Measurements from ENCODE around the gene HS6ST3.

The HS6ST3 gene

DNA sequence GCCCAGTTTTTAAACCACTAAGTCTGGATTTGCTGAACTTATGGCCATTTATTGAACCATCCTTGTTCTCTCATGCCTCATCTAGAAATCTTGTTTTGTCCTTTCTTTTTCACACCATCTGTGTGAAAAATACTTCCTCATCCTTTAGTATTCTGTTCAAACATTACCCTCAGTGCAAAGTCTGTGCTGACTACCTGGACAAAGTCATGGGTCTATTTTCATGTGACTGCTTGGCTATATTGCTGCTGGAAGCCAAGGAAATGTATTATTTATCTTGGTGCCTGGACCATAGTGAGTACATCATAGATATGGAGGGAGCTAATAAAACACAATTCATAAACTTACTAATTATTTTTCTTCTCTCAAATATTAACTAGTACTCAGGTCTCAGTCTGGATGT, 591.9 kb downstream of the HS6ST3 start:
- TF ChIP-seq, protein P1, sequence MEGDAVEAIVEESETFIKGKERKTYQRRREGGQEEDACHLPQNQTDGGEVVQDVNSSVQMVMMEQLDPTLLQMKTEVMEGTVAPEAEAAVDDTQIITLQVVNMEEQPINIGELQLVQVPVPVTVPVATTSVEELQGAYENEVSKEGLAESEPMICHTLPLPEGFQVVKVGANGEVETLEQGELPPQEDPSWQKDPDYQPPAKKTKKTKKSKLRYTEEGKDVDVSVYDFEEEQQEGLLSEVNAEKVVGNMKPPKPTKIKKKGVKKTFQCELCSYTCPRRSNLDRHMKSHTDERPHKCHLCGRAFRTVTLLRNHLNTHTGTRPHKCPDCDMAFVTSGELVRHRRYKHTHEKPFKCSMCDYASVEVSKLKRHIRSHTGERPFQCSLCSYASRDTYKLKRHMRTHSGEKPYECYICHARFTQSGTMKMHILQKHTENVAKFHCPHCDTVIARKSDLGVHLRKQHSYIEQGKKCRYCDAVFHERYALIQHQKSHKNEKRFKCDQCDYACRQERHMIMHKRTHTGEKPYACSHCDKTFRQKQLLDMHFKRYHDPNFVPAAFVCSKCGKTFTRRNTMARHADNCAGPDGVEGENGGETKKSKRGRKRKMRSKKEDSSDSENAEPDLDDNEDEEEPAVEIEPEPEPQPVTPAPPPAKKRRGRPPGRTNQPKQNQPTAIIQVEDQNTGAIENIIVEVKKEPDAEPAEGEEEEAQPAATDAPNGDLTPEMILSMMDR (IDR thresholded peaks at IDR 0.05; ENCODE audit: control insufficient read depth, extremely low read depth, insufficient read depth), result no peak
- DNase-seq (ENCODE audit: low read depth), result no peak
- H3K4me3 ChIP-seq (ENCODE audit: low read depth, low read length), result no peak overlapping the region

DNA sequence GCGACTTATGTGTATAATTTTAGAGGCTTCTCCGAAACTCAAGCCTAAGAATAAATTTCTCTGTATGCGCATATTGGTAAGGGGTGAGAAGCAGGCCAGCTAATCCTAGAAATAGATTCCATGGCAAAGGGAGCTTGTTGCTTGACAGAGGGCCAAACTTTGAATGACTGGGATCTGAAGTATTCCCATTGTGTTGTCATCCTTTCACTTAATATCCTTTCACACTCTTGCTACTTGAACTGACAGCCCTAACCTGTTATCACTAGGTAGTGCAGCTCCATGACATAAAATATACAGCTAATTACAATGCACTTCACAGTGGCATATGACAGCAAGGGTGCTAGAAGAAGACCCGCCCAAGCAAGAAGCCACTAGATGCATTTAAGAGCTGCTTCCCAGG, 594.6 kb downstream of the HS6ST3 start:
- no peak for DNase-seq (ENCODE audit: low read depth)
- TF ChIP-seq, protein P1 (IDR thresholded peaks at IDR 0.05; ENCODE audit: control insufficient read depth, extremely low read depth, insufficient read depth), result no peak

DNA sequence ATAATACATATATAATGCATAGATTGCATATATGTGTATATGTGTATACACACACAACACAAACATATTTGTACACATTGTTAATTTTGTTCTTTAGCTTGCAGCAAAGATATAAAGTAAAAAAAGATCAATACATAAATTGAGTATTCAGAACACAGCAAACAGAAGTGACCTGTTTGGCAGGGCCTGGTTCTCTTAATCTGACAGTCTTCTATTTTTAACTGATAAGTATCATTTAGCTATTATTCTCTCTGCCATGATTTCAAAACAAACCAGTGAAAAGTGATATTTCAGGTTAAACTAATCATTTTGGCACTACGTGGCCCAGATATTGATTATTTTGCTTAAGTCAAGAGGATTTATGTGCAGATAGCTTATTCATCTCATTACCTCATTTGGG, 595.0 kb downstream of the HS6ST3 start:
- H3K4me3 ChIP-seq (ENCODE audit: low read depth, low read length), result no peak overlapping the region
- no peak for DNase-seq (ENCODE audit: low read depth)
- TF ChIP-seq, protein P1 (IDR thresholded peaks at IDR 0.05; ENCODE audit: control insufficient read depth, extremely low read depth, insufficient read depth), result no peak

More for the DNA sequence above, 594.6 kb downstream of the HS6ST3 start:
- no peak overlapping the region for H3K4me3 ChIP-seq (ENCODE audit: low read depth, low read length)

DNA sequence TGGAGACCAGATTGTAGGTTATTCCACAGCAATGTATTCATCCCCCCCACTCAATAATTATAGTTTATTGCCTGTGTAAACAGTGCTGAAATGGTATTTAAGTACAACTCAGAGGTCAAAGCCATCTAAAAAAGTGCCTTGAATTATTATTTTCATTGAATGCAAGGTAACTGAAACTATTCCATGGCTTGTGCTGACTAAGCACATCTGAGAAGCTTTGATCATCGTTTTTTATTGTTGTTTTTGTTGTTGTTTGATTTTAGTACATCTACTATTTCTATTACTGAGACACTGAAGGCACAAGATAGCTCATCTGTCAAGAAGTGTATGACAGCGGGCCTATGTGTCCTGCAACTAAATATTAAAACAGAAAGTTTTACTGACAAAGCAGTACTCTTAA, 596.4 kb downstream of the HS6ST3 start:
- no peak overlapping the region for H3K4me3 ChIP-seq (ENCODE audit: low read depth, low read length)
- TF ChIP-seq, protein P1 (IDR thresholded peaks at IDR 0.05; ENCODE audit: control insufficient read depth, extremely low read depth, insufficient read depth), result no peak
- DNase-seq (ENCODE audit: low read depth), result no peak

DNA sequence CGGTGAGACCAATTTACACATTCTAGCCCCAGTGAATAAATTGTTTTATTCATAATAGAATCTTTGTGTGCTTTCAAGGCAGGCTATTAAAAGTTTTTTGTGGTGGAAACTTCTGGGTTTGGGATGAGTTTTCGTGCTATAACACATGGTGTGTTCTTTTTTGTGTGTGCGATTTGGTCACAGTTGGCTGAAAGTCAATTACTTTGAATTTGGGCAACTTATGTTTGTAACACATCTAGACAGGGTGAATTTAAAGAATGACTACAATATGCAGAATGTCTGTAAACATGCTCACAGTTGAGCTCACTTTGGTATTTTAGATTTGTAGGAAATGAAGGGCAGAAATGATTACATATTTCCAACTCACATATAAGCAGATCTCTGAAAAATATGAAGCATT, 597.3 kb downstream of the HS6ST3 start:
- no peak for DNase-seq (ENCODE audit: low read depth)
- H3K4me3 ChIP-seq (ENCODE audit: low read depth, low read length), result no peak overlapping the region
- TF ChIP-seq, protein P1 (IDR thresholded peaks at IDR 0.05; ENCODE audit: control insufficient read depth, extremely low read depth, insufficient read depth), result no peak

DNA sequence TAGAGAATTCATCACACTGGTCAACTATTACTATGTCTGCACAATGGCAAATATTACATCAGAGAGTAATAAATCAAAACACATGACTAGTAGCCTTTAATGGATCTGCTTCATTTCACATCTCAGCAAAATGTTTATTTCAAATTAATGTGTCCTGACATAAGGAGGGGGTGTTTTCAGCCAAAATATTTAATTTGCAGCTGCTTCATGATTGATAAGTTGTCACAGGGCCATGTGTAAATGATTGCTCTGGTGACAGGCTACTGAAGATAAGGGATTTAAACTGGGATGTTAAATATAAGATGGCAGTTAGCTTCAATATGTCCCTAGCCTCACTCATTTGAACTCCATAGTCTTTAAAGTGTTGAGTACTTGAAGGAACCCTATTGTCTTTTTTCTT, 601.1 kb downstream of the HS6ST3 start:
- TF ChIP-seq, protein P1 (IDR thresholded peaks at IDR 0.05; ENCODE audit: control insufficient read depth, extremely low read depth, insufficient read depth), result no peak
- no peak for DNase-seq (ENCODE audit: low read depth)
- no peak overlapping the region for H3K4me3 ChIP-seq (ENCODE audit: low read depth, low read length)

DNA sequence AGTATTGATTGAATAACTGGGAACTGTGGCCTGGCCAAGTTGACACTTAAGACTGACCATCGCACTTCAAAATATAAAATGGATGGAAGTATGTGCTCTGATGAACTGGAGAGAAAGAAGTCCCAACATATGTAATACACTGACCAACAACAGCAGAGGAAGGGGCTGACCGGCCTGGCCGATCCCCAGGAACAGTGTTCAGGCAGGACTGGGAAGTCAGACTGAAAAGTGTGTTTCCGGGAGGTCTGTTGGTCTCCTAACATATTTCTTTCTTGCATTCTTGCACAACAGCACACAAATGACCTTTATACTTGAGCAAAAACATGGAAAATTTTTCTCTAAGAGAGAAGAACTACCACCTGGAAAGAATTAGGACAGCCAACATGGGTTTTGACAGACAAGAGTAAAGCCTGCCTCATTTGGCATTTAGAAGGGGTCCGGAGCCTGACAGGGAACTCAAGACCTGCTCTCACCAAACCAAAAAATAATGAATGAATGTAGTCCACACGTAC, 606.5 kb downstream of the HS6ST3 start:
- no peak for DNase-seq (ENCODE audit: low read depth)
- TF ChIP-seq, protein P1 (IDR thresholded peaks at IDR 0.05; ENCODE audit: control insufficient read depth, extremely low read depth, insufficient read depth), result no peak

More for the DNA sequence above, 606.5 kb downstream of the HS6ST3 start:
- H3K4me3 ChIP-seq (ENCODE audit: low read depth, low read length), result no peak overlapping the region
